Loucy (cell line): ENCODE measurements around the gene GNB5.
"Not testable (repeated sequence)": the region's sequence is repeated elsewhere in the genome, so short reads cannot be mapped to it uniquely, and the experiment has no call there.

ENCODE experiments used
- CTCF ChIP-seq: fragments of 200-600 bp; sonication (generic); conservative IDR thresholded peaks from 2 replicates; pipeline ENCODE4 v1.5.1; 2014; ENCODE audit warnings: mild to moderate bottlenecking, antibody characterized with exemption, low read length
- EZH2phosphoT487 ChIP-seq: fragments of 200-600 bp; IDR thresholded peaks from 2 replicates; pipeline ENCODE4 v1.6.1; 2018; ENCODE audit warnings: antibody characterized with exemption, mild to moderate bottlenecking, moderate library complexity, borderline replicate concordance

GRCh38 chr15:52238989-52239525 is 47.9 kb upstream of the GNB5 start:
- not testable (repeated sequence) for TF ChIP-seq CTCF, EZH2phosphoT487
